ENCODE data around the gene LY9. TPM values are rescaled to one million over a fixed set of nuclear protein-coding genes. Genes with fewer than 3 reads are reported as not detected.

LY9 gene
- total RNA-seq, 1 donor, result not detected

GRCh38 chr1:160837558-160838205 is 41.7 kb downstream of the LY9 start:
- no peak for TF ChIP-seq CTCF (IDR thresholded peaks at IDR 0.05; ENCODE audit: insufficient read depth, low read depth, low read length)
- no peak for DNase-seq (ENCODE audit: low read depth)
- no peak overlapping the region for H3K4me3 ChIP-seq (ENCODE audit: low read depth, low read length)

- TF ChIP-seq CTCF (IDR thresholded peaks at IDR 0.05; ENCODE audit: insufficient read depth, low read depth, low read length), result no peak
- no peak for DNase-seq (ENCODE audit: low read depth)
- no peak overlapping the region for H3K4me3 ChIP-seq (ENCODE audit: low read depth, low read length)
Measured at GRCh38 chr1:160838888-160839287, 42.9 kb downstream of the LY9 start.

- no peak overlapping the region for H3K4me3 ChIP-seq (ENCODE audit: low read depth, low read length)
- no peak for TF ChIP-seq CTCF (IDR thresholded peaks at IDR 0.05; ENCODE audit: insufficient read depth, low read depth, low read length)
- no peak for DNase-seq (ENCODE audit: low read depth)
Measured at GRCh38 chr1:160839746-160840145, 43.8 kb downstream of the LY9 start.

- no peak for DNase-seq (ENCODE audit: low read depth)
- H3K4me3 ChIP-seq (ENCODE audit: low read depth, low read length), result no peak overlapping the region
- TF ChIP-seq CTCF (IDR thresholded peaks at IDR 0.05; ENCODE audit: insufficient read depth, low read depth, low read length), result no peak
Measured at GRCh38 chr1:160841079-160841478, 45.1 kb downstream of the LY9 start.

- H3K4me3 ChIP-seq (ENCODE audit: low read depth, low read length), result no peak overlapping the region
- no peak for TF ChIP-seq CTCF (IDR thresholded peaks at IDR 0.05; ENCODE audit: insufficient read depth, low read depth, low read length)
- DNase-seq (ENCODE audit: low read depth), result no peak
Measured at GRCh38 chr1:160844447-160845232, 48.7 kb downstream of the LY9 start.

GRCh38 chr1:160846281-160846680 is 50.3 kb downstream of the LY9 start:
- DNase-seq (ENCODE audit: low read depth), result no peak
- no peak overlapping the region for H3K4me3 ChIP-seq (ENCODE audit: low read depth, low read length)
- TF ChIP-seq CTCF (IDR thresholded peaks at IDR 0.05; ENCODE audit: insufficient read depth, low read depth, low read length), result no peak
